ENCODE measurements around the gene WIPF1. TPM values are rescaled to one million over a fixed set of nuclear protein-coding genes. Genes with fewer than 3 reads are reported as not detected.

WIPF1 gene
- total RNA-seq, 1 donor from 2014 or later = 16.3 TPM

GRCh38 chr2:174605687-174606086 is 8.1 kb upstream of the WIPF1 start:
- intact Hi-C loops (cut with DNase I) = no loop called here
- ATAC-seq (ENCODE audit: poor library complexity) (no peak), DNase-seq (no peak)

DNA sequence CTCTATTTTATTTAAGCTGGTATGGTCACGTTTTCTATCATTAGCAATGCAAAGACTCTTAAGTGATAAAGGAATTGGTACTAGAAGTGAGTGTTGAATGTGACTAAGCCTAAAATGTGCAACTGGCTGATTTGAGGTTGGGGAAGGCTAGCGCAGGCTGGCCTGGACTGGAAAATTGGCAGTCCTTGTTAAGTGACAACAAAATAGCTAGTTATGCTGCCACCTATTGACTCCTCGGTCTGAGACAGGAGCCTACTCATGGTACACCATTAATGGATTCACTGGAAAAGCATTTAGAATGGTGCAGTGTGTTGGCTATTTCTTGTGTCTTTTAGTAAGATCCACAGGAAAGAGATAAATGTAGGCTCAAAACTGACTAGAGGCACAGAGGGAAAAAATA is 5.7 kb upstream of the WIPF1 start:
- intact Hi-C loops (cut with DNase I) = loop anchor here (5.0 kb wide), 1 partner anchor 141 kb away; no protein-coding TSS in a partner anchor
- peak; percentile 56 for DNase-seq
- peak; percentile 91 for ATAC-seq (ENCODE audit: poor library complexity)

DNA sequence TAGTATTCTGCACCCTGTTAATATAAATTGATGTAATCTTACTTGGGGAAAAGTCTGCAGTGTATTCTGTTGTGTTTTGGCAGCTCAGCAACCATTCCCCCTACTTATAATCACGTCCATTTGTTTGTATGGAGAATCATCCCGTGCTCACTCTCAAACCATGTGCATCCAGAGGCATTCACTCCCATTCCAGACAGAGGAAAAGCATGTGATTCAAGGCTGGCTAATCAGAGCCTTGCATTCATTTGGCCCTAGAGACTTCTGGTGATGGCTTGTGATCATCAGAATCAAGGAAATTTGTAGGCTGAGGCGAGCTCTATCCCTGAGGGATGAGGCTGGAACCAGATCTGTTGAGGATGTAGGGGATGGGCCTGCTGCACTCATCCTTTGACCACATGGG is 5.1 kb upstream of the WIPF1 start:
- no peak for ATAC-seq (ENCODE audit: poor library complexity)
- DNase-seq = no peak
- intact Hi-C loops (cut with DNase I) = loop anchor here (5.0 kb wide), 1 partner anchor 140 kb away; no protein-coding TSS in a partner anchor

GRCh38 chr2:174600349-174600748 is 2.7 kb upstream of the WIPF1 start:
- DNase-seq = no peak
- intact Hi-C loops (cut with DNase I) = loop anchor here (5.0 kb wide), 1 partner anchor 138 kb away; no protein-coding TSS in a partner anchor
- ATAC-seq (ENCODE audit: poor library complexity) = no peak

GRCh38 chr2:174599310-174599921 is 1.8 kb upstream of the WIPF1 start:
- intact Hi-C loops (cut with DNase I) = no loop called here
- ATAC-seq (ENCODE audit: poor library complexity) (no peak), DNase-seq (no peak)

DNA sequence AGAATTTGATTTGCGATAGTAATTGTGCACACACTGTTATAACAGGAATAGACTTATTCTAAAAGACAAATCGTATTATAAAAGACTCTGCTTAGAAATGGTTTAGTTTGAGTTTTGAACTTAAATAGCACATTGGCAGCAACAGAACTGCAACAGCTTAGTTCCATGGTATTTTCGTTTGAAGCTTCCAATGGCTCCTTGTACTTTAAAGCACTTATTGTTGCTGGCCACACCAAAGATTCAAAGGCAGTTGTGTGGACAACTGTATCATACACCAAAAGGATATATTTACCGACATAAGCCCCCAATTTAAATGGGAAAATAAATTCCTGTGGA is 627 bp downstream of the WIPF1 start:
- intact Hi-C loops (cut with DNase I) = no loop called here
- no peak for DNase-seq
- no peak for ATAC-seq (ENCODE audit: poor library complexity)

DNA sequence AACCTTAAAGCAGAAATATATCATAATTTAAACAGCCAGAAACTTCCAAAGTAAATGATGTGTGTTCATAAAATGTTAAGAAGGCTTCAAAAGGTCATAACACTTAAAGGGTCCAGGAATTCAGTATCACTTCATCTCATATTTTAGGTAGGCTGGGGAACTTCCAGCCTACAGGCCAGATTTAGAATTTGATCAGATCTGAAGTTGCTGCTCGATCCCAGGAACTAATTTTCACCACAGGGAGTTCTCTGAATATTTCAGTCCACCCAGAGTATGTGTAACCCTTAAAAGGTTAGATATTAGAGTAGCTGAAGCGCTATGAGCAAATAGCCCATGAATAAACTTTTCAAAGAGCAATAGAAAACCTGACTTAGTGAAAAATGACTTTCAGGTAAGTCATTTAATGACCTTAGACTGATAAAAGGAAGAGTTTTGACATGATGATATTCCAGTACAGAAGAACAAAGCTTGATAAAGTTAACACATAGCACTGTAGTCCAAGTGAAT is 1.7 kb downstream of the WIPF1 start:
- intact Hi-C loops (cut with DNase I) = no loop called here
- ATAC-seq (ENCODE audit: poor library complexity) (no peak), DNase-seq (no peak)

DNA sequence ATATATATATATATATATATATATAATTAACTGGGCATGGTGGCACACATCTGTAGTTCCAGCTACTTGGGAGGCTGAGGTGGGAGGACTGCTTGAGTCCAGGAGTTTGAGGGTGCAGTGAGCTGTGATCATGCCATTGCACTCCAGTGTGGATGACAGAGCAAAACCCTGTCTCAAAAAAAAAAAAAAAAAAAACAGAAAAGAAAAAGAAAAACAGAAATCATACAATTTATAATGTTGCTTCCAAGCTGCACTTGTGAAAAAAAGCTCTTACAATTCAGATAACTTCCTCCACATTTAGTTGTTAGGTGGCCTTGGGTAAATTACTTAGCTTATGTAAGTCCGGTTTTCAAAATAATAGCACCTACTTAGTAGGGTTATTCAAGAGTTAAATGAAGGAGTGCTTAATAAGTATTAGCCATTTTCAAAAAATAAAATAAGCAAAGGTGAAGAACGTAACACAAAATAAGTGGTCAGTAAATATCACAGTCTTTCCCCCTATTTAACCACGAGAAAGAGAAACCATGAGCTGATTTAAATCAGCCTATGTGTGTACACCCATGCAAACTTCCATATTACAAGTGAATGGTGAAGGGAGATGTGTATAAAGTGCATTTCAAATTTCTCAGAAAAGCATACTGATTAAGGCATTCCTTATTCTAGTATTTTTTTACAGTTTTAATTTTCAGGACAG is 2.3 kb downstream of the WIPF1 start:
- DNase-seq (no peak), ATAC-seq (ENCODE audit: poor library complexity) (no peak)

DNA sequence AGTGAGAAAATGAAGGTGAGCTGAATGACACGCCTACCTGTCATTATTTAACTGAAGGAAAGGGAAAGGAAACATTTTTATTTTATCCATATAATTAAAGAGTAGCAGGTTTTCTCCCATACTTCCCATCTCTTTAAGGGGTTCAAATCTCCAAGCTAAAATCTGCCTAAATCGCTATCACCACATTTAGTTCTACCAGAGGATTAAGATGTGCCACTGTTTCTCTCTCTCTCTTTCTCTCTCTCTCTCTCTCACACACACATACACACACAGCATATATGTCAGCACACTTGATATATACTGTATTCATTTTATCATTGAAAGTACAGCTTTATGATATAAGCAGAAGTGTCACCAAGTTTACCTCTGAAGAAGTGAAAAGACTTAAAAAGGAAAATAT is 3.1 kb downstream of the WIPF1 start:
- intact Hi-C loops (cut with DNase I) = no loop called here
- ATAC-seq (ENCODE audit: poor library complexity) (no peak), DNase-seq (no peak)

More for the DNA sequence above, 2.3 kb downstream of the WIPF1 start:
- intact Hi-C loops (cut with DNase I) = no loop called here

DNA sequence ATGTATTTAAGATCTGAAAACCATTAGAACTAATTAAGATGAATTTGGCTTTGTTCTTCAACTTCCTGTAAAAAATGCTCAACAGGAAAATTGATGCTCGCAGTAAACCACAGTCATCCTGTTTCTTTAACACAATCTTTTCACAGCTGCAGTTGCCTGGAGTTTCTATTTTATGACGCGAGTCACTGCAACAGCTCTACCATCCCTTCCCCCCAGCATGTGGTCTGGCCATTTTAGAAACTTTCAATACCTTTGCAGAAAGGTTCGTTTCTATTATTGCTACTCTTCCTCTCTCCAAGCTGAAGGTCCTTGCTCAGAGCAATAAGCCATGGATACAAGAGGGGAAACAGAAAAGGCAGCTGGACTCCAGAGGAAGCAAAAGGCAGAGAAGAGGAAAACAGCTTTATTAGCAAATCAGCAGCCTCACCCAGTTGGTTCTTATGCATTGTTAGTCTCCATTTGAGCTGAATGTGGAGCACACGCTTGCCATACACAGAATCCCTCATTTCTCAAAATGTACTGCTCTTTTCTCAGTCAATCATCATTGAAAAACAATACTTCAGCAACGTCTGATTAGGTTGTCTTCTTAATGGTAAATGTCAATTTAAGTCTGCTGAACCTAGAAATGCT is 3.9 kb downstream of the WIPF1 start:
- intact Hi-C loops (cut with DNase I) = no loop called here
- no peak for DNase-seq
- ATAC-seq (ENCODE audit: poor library complexity) = peak; percentile 55

DNA sequence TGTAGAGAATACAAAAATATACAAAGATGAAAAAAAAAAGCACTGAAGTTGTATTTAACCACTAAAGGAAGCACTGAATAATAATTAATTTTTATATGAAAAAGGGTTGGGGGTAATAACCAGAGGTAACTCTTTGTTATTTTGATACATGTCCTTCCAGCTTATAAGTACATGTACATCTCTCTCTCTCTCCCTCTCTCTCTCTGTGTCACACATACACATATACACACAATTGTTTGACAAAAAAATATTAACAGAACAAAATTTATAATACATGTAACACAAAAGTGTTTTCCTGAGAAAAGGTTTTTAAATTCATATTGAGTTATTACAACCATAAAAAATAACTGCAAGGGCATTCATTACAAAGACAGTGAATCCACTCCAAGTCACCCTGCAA is 4.6 kb downstream of the WIPF1 start:
- DNase-seq (no peak), ATAC-seq (ENCODE audit: poor library complexity) (no peak)
- intact Hi-C loops (cut with DNase I) = no loop called here

- no peak for ATAC-seq (ENCODE audit: poor library complexity)
- DNase-seq = no peak
These were observed 5.9 kb downstream of the WIPF1 start for GRCh38 chr2:174591740-174592139.

DNA sequence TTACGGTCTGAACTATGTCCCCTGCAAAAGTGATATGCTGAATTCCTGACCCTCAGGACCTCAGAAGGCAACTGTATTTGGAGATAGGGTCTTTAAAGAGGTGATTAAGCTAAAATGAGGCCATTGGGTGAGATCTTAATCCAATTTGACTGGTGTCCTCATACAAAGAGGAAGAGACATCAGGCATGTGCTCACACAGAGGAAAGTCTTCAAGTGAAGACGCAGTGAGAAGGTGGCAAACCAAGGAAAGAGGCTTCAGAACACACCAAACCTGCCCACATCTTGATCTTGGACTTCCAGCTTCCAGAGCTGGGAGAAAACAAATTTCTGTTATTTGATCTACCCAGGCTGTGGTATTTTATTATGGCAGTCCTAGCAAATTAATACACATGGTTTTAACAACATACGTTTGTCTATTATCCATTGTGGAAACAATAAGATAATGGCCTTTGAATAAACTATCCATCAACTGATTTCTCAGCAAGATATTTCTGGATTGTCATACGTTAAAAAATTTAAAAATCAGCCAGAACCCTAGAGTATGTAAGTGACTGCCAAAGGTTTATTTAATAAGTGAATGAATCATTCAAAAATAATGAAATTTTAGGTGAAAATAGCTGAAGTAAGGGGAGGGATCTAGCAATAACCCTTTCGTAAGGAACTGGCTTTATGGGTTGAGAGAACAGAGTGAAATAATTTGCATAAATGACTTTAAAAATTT is 6.5 kb downstream of the WIPF1 start:
- intact Hi-C loops (cut with DNase I) = no loop called here
- DNase-seq = no peak
- ATAC-seq (ENCODE audit: poor library complexity) = no peak

More at GRCh38 chr2:174591740-174592139, 5.9 kb downstream of the WIPF1 start:
- intact Hi-C loops (cut with DNase I) = no loop called here

DNA sequence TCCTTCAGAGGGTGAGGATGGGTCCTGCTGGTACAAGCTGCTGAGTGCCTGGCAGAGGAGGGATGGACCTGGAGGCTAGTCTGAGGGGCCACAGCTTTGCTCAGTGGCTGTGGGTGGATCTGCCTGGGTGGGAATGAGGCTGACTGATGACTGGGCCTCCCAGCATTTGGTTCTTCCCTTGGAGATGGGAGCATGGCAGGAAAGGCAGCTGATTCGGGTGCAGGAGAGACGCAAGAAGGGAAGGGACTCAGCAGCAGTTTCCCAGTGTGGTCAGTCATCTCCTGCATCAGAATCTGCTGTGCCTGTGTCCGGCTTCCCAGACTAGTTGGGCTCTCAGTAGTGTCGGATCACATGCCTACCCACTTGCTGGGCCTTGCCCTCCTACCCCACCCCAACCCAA is 7.3 kb downstream of the WIPF1 start:
- intact Hi-C loops (cut with DNase I) = no loop called here
- DNase-seq (no peak), ATAC-seq (ENCODE audit: poor library complexity) (no peak)

DNA sequence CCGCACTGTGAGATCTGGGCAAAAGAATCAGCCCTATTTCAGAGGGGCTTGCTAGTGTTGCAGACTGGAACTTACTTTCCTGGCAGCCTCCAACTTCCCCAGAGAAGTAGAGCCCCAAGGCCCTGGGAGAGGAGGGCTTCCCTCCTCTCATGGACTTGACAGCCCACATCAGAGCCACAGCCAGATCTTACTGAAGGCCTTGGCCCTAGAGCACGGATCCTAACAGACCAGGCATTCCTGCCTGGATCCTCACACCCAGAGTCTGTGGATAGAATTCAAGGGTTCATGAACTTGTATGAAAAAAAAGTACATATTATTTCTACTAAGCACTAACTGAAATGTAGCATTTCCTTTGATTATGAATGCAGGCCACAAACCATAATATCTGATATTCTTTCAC is 8.3 kb downstream of the WIPF1 start:
- intact Hi-C loops (cut with DNase I) = no loop called here
- ATAC-seq (ENCODE audit: poor library complexity) (no peak), DNase-seq (no peak)

- DNase-seq (no peak), ATAC-seq (ENCODE audit: poor library complexity) (peak; percentile 48)
- intact Hi-C loops (cut with DNase I) = no loop called here
These were observed 9.1 kb downstream of the WIPF1 start for GRCh38 chr2:174588463-174588862.

DNA sequence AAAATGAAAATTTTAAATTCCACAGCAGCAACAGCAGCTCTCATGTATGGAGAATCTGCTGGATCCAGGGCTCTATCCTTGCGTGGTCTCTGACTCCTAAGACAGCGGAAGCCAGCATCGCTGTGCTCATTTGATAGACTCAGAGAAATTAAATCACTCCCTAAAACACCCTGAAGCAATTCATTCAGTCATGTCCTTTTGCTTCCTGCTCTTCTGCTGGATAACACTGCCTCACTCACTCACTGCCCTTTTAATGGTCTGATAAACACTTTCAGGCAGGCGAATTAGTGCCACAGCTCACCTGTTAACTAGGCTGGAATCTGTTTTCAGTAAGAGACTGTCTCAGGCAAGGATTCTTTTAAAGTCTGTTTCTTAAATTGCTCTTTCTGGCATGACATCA is 10.0 kb downstream of the WIPF1 start:
- ATAC-seq (ENCODE audit: poor library complexity) (peak; percentile 25), DNase-seq (no peak)
- intact Hi-C loops (cut with DNase I) = no loop called here

- ATAC-seq (ENCODE audit: poor library complexity) (no peak), DNase-seq (no peak)
- intact Hi-C loops (cut with DNase I) = no loop called here
These were observed 10.9 kb downstream of the WIPF1 start for GRCh38 chr2:174586418-174587295.
